Measurements from ENCODE around the gene ANKRD11.
A peak's percentile ranks its signal among the peaks of the same experiment; 100 is the strongest.

The ANKRD11 gene

DNA sequence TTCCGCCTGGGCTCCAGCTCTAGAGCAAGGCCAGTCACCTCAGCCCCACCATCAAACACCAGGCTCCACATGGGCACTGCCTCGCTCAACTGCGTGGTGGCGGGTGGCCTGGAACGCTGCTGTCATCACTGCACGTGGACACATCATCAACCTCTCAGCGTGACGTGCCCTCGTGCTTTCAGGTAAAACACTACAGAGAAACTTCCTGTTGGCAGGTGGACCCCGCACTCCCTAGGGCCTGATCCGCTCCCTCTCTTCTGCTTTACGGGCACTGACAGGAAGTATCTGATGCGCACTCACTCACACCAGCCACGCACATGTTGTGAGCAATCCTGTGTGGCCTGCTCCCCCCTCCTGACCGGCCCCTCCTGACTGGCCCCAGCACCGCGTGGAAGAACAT lies 87.4 kb downstream of the ANKRD11 start:
- Histone ChIP-seq H3K14ac (ENCODE audit: low read length) (peak overlapping the region; percentile 94), H2BK15ac (ENCODE audit: low read length) (no peak overlapping the region), H3K9ac (ENCODE audit: low read depth, low read length, poor library complexity) (peak overlapping the region; percentile 50), H2BK5ac (ENCODE audit: low read length) (peak overlapping the region; percentile 20), H3K4me3 (ENCODE audit: low read length in 2 of 2) (no peak overlapping the region), H3K23ac (ENCODE audit: low read depth, low read length, poor library complexity) (peak overlapping the region; percentile 55), H3K18ac (ENCODE audit: low read length) (peak overlapping the region; percentile 80), H3K4ac (ENCODE audit: low read length) (no peak overlapping the region), H2AK5ac (ENCODE audit: low read depth, low read length) (peak overlapping the region; percentile 54), H3K27ac (replicated peaks; ENCODE audit: low read length) (no peak overlapping the region), H3K4me2 (ENCODE audit: insufficient read depth, low read length, poor library complexity, severe bottlenecking) (no peak overlapping the region), H4K8ac (ENCODE audit: low read depth, low read length) (peak overlapping the region; percentile 30), H2BK120ac (ENCODE audit: low read depth, low read length) (no peak overlapping the region), H3K36me3 (replicated peaks in 1 of 2; ENCODE audit: control insufficient read depth in 2 of 2, insufficient read depth in 2 of 2, low read length in 2 of 2) (peaks cover 4 to 40% of the 10 kb centered on the region in 2 donors), H3K4me1 (ENCODE audit: control insufficient read depth in 2 of 2, insufficient read depth in 1 of 2, low read depth in 1 of 2, low read length in 2 of 2) (peaks cover 4 to 35% of the 10 kb centered on the region in 2 donors), H4K91ac (ENCODE audit: low read depth, low read length, poor library complexity) (peak overlapping the region; percentile 64), H3K9me3 (replicated peaks in 1 of 2; ENCODE audit: control insufficient read depth in 2 of 2, insufficient read depth in 1 of 2, low read depth in 1 of 2, low read length in 2 of 2) (no peaks in the 10 kb centered on the region), H3K79me1 (ENCODE audit: low read depth, low read length) (peaks cover 23% of the 10 kb centered on the region), H2AFZ (ENCODE audit: low read length) (no peak overlapping the region), H2BK12ac (ENCODE audit: low read length) (no peak overlapping the region), H3K27me3 (ENCODE audit: control insufficient read depth in 3 of 3, insufficient read depth in 3 of 3, low read depth in 1 of 3, low read length in 3 of 3) (no peaks in the 10 kb centered on the region)
- DNase-seq (ENCODE audit: low spot score), result no peak
- WGBS, 2 donors (ENCODE audit: extremely low coverage in 2 of 2, insufficient read length in 2 of 2, insufficient replicate concordance in 1 of 2), result no CpG with 5 or more reads among the region's 17 CpGs

DNA sequence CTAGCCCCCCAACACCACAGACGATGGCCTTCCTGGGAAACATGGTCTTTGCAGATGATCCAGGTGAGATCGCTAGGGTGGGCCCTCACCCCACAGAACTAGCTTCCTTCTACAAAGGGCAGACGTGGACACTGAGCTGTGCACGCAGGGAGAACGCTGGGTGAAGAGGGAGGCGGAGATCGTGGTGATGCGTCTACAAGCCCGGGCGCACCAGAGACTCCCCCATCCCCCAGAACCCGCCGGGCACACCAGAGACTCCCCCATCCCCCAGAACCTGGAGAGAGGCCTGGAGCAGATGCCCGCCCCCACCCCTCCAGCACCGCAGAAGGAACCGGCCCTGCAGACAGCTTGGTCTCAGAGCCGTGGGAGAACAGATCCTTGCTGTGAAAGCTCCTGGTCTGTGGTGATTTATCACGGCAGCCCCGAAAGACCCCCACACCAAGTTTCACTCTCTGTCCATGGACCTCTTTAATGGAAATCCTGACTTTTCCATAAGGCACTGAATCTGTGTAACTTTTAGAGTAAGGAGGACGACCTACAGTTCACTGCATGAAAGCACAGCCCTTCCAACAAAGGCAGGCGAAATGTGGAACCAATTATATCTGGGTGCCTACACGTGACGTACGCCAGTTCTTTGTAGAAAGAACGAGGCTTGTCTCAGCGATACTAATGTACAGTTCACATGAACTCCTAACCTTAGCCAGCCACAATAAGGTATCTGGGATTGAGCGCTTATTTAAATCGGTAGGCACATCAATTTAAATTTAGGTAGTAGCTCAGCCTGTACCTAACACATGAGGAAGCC lies 88.5 kb downstream of the ANKRD11 start:
- H2BK120ac ChIP-seq (ENCODE audit: low read depth, low read length), result no peak overlapping the region
- H3K4me1 ChIP-seq (ENCODE audit: control insufficient read depth in 2 of 2, insufficient read depth in 1 of 2, low read depth in 1 of 2, low read length in 2 of 2), result peaks cover 2 to 31% of the 10 kb centered on the region in 2 donors
- no peak overlapping the region for H3K14ac ChIP-seq (ENCODE audit: low read length)
- H3K9me3 ChIP-seq (replicated peaks in 1 of 2; ENCODE audit: control insufficient read depth in 2 of 2, insufficient read depth in 1 of 2, low read depth in 1 of 2, low read length in 2 of 2), result no peaks in the 10 kb centered on the region
- no peak overlapping the region for H2AFZ ChIP-seq (ENCODE audit: low read length)
- no peak overlapping the region for H3K4me3 ChIP-seq (ENCODE audit: low read length in 2 of 2)
- H3K27ac ChIP-seq (replicated peaks; ENCODE audit: low read length), result no peak overlapping the region
- H3K79me1 ChIP-seq (ENCODE audit: low read depth, low read length), result peaks cover 29% of the 10 kb centered on the region
- no peak overlapping the region for H2BK15ac ChIP-seq (ENCODE audit: low read length)
- H2BK12ac ChIP-seq (ENCODE audit: low read length), result no peak overlapping the region
- H3K4ac ChIP-seq (ENCODE audit: low read length), result no peak overlapping the region
- H2BK5ac ChIP-seq (ENCODE audit: low read length), result no peak overlapping the region
- no peak overlapping the region for H2AK5ac ChIP-seq (ENCODE audit: low read depth, low read length)
- H3K23ac ChIP-seq (ENCODE audit: low read depth, low read length, poor library complexity), result no peak overlapping the region
- WGBS, 2 donors (ENCODE audit: extremely low coverage in 2 of 2, insufficient read length in 2 of 2, insufficient replicate concordance in 1 of 2), result no CpG with 5 or more reads among the region's 27 CpGs
- no peak overlapping the region for H4K91ac ChIP-seq (ENCODE audit: low read depth, low read length, poor library complexity)
- no peaks in the 10 kb centered on the region for H3K27me3 ChIP-seq (ENCODE audit: control insufficient read depth in 3 of 3, insufficient read depth in 3 of 3, low read depth in 1 of 3, low read length in 3 of 3)
- no peak overlapping the region for H4K8ac ChIP-seq (ENCODE audit: low read depth, low read length)
- H3K4me2 ChIP-seq (ENCODE audit: insufficient read depth, low read length, poor library complexity, severe bottlenecking), result no peak overlapping the region
- no peak overlapping the region for H3K18ac ChIP-seq (ENCODE audit: low read length)
- H3K9ac ChIP-seq (ENCODE audit: low read depth, low read length, poor library complexity), result peak overlapping the region; percentile 21
- H3K36me3 ChIP-seq (replicated peaks in 1 of 2; ENCODE audit: control insufficient read depth in 2 of 2, insufficient read depth in 2 of 2, low read length in 2 of 2), result peaks cover 6 to 51% of the 10 kb centered on the region in 2 donors
- DNase-seq (ENCODE audit: low spot score), result no peak

DNA sequence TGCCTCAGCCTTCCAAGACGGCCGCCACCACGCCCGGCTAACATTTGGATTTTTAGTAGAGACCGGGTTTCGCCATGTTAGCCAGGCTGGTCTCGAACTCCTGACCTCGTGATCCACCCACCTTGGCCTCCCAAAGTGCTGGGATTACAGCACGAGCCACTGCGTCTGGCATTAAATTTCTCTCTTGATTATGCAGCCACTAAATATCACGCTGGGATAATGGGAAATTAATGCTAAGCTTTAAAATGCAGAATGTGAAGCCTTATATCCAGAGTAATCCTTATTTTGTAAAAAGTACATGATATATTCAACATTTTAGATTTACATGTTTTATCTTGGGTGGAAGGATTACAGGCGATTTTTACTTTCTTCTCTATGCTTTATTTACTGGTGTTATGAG lies 89.2 kb downstream of the ANKRD11 start:
- H3K18ac ChIP-seq (ENCODE audit: low read length), result no peak overlapping the region
- no peak overlapping the region for H4K8ac ChIP-seq (ENCODE audit: low read depth, low read length)
- no peak for DNase-seq (ENCODE audit: low spot score)
- H3K4me1 ChIP-seq (ENCODE audit: control insufficient read depth in 2 of 2, insufficient read depth in 1 of 2, low read depth in 1 of 2, low read length in 2 of 2), result peaks cover 2 to 25% of the 10 kb centered on the region in 2 donors
- H3K9ac ChIP-seq (ENCODE audit: low read depth, low read length, poor library complexity), result no peak overlapping the region
- H2BK5ac ChIP-seq (ENCODE audit: low read length), result no peak overlapping the region
- H3K14ac ChIP-seq (ENCODE audit: low read length), result no peak overlapping the region
- no peak overlapping the region for H4K91ac ChIP-seq (ENCODE audit: low read depth, low read length, poor library complexity)
- H3K9me3 ChIP-seq (replicated peaks in 1 of 2; ENCODE audit: control insufficient read depth in 2 of 2, insufficient read depth in 1 of 2, low read depth in 1 of 2, low read length in 2 of 2), result no peaks in the 10 kb centered on the region
- H2AFZ ChIP-seq (ENCODE audit: low read length), result no peak overlapping the region
- H3K79me1 ChIP-seq (ENCODE audit: low read depth, low read length), result peaks cover 22% of the 10 kb centered on the region
- H3K23ac ChIP-seq (ENCODE audit: low read depth, low read length, poor library complexity), result no peak overlapping the region
- H2BK15ac ChIP-seq (ENCODE audit: low read length), result no peak overlapping the region
- H2AK5ac ChIP-seq (ENCODE audit: low read depth, low read length), result no peak overlapping the region
- H2BK12ac ChIP-seq (ENCODE audit: low read length), result no peak overlapping the region
- H3K27ac ChIP-seq (replicated peaks; ENCODE audit: low read length), result no peak overlapping the region
- H3K27me3 ChIP-seq (ENCODE audit: control insufficient read depth in 3 of 3, insufficient read depth in 3 of 3, low read depth in 1 of 3, low read length in 3 of 3), result no peaks in the 10 kb centered on the region
- H3K4ac ChIP-seq (ENCODE audit: low read length), result no peak overlapping the region
- WGBS, 2 donors (ENCODE audit: extremely low coverage in 2 of 2, insufficient read length in 2 of 2, insufficient replicate concordance in 1 of 2), result no CpG with 5 or more reads among the region's 12 CpGs
- no peak overlapping the region for H3K4me2 ChIP-seq (ENCODE audit: insufficient read depth, low read length, poor library complexity, severe bottlenecking)
- no peak overlapping the region for H3K4me3 ChIP-seq (ENCODE audit: low read length in 2 of 2)
- peaks cover 6 to 46% of the 10 kb centered on the region in 2 donors for H3K36me3 ChIP-seq (replicated peaks in 1 of 2; ENCODE audit: control insufficient read depth in 2 of 2, insufficient read depth in 2 of 2, low read length in 2 of 2)
- no peak overlapping the region for H2BK120ac ChIP-seq (ENCODE audit: low read depth, low read length)

DNA sequence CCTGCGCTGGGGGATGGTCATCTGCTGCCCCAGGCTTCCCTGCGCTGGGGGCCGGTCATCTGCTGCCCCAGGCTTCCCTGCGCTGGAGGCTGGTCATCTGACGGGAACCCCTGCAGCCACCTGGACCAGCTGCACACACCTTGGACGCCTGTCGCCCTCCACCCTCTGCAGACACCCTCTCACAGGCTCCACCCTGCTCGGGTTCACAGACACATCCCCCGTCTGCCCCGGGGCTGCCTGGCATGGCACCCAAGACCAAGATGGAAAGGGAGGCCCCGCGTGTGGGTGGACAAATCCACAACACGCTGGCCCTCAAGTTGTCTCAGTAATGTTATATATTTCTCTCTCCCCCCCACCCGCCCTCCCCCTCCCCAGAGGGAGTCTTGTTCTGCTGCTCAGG lies 89.6 kb downstream of the ANKRD11 start:
- Histone ChIP-seq H2AFZ (ENCODE audit: low read length) (no peak overlapping the region), H3K4me2 (ENCODE audit: insufficient read depth, low read length, poor library complexity, severe bottlenecking) (no peak overlapping the region), H2BK15ac (ENCODE audit: low read length) (no peak overlapping the region), H3K4me1 (ENCODE audit: control insufficient read depth in 2 of 2, insufficient read depth in 1 of 2, low read depth in 1 of 2, low read length in 2 of 2) (peaks cover under 1 to 25% of the 10 kb centered on the region in 2 donors), H3K79me1 (ENCODE audit: low read depth, low read length) (peaks cover 21% of the 10 kb centered on the region), H3K27me3 (ENCODE audit: control insufficient read depth in 3 of 3, insufficient read depth in 3 of 3, low read depth in 1 of 3, low read length in 3 of 3) (no peaks in the 10 kb centered on the region), H3K23ac (ENCODE audit: low read depth, low read length, poor library complexity) (no peak overlapping the region), H4K8ac (ENCODE audit: low read depth, low read length) (no peak overlapping the region), H2BK12ac (ENCODE audit: low read length) (no peak overlapping the region), H3K9ac (ENCODE audit: low read depth, low read length, poor library complexity) (no peak overlapping the region), H4K91ac (ENCODE audit: low read depth, low read length, poor library complexity) (no peak overlapping the region), H3K14ac (ENCODE audit: low read length) (no peak overlapping the region), H3K18ac (ENCODE audit: low read length) (no peak overlapping the region), H3K4me3 (ENCODE audit: low read length in 2 of 2) (no peak overlapping the region), H2BK120ac (ENCODE audit: low read depth, low read length) (no peak overlapping the region), H3K36me3 (replicated peaks in 1 of 2; ENCODE audit: control insufficient read depth in 2 of 2, insufficient read depth in 2 of 2, low read length in 2 of 2) (peaks cover 6 to 50% of the 10 kb centered on the region in 2 donors), H3K27ac (replicated peaks; ENCODE audit: low read length) (no peak overlapping the region), H3K9me3 (replicated peaks in 1 of 2; ENCODE audit: control insufficient read depth in 2 of 2, insufficient read depth in 1 of 2, low read depth in 1 of 2, low read length in 2 of 2) (no peaks in the 10 kb centered on the region), H2BK5ac (ENCODE audit: low read length) (no peak overlapping the region), H2AK5ac (ENCODE audit: low read depth, low read length) (no peak overlapping the region), H3K4ac (ENCODE audit: low read length) (no peak overlapping the region)
- DNase-seq (ENCODE audit: low spot score), result no peak
- no CpG with 5 or more reads among the region's 14 CpGs for WGBS, 2 donors (ENCODE audit: extremely low coverage in 2 of 2, insufficient read length in 2 of 2, insufficient replicate concordance in 1 of 2)
